H9 (cell line): ENCODE results near the gene MTURN. TPM values are rescaled to one million over a fixed set of nuclear protein-coding genes. Genes with fewer than 3 reads are reported as not detected.

Experiments
- DNase-seq: peaks from one replicate; pipeline ENCODE4 v3.0.0-alpha.2; 2017
- H2AFZ ChIP-seq: one replicate; pipeline ENCODE4 v1.6.1; 2013; ENCODE audit warnings: mild to moderate bottlenecking, low read length, control low read depth, moderate library complexity
- H2AK5ac ChIP-seq: 2 replicates; pipeline ENCODE4 v1.6.1; 2013; ENCODE audit warnings: low read length, control low read depth, mixed read lengths; ENCODE audit not compliant: insufficient read length
- H2BK120ac ChIP-seq: one replicate; pipeline ENCODE4 v1.6.1; 2013; ENCODE audit warnings: low read depth, mild to moderate bottlenecking, low read length, control low read depth, inconsistent platforms; ENCODE audit not compliant: poor library complexity, severe bottlenecking
- H2BK12ac ChIP-seq: 2 replicates; pipeline ENCODE4 v1.6.1; 2013; ENCODE audit warnings: low read length, control low read depth, mixed read lengths, low read depth; ENCODE audit not compliant: insufficient read length
- H2BK15ac ChIP-seq: 2 replicates; pipeline ENCODE4 v1.6.1; 2013; ENCODE audit warnings: low read depth, low read length, control low read depth
- H2BK20ac ChIP-seq: one replicate; pipeline ENCODE4 v1.6.1; 2013; ENCODE audit warnings: low read depth, mild to moderate bottlenecking, low read length, control low read depth, inconsistent platforms; ENCODE audit not compliant: poor library complexity, severe bottlenecking
- H2BK5ac ChIP-seq: 2 replicates; pipeline ENCODE4 v1.6.1; 2013; ENCODE audit warnings: low read length, control low read depth, mixed read lengths; ENCODE audit not compliant: insufficient read length
- H3K14ac ChIP-seq: 2 replicates; pipeline ENCODE4 v1.6.1; 2013; ENCODE audit warnings: low read length, control low read depth; ENCODE audit not compliant: insufficient read depth
- H3K18ac ChIP-seq: 2 replicates; pipeline ENCODE4 v1.6.1; 2013; ENCODE audit warnings: low read depth, mild to moderate bottlenecking, mixed read lengths, low read length, control low read depth; ENCODE audit not compliant: insufficient read length
- H3K23ac ChIP-seq: 2 replicates; pipeline ENCODE4 v1.6.1; 2013; ENCODE audit warnings: low read length, control low read depth, mixed read lengths, low read depth; ENCODE audit not compliant: insufficient read length
- H3K23me2 ChIP-seq: 2 replicates; pipeline ENCODE4 v1.6.1; 2013; ENCODE audit warnings: low read depth, mild to moderate bottlenecking, mixed read lengths, low read length, control low read depth; ENCODE audit not compliant: insufficient read length, poor library complexity, severe bottlenecking
- H3K27ac ChIP-seq: 2 replicates; pipeline ENCODE4 v1.5.1; 2013; ENCODE audit warnings: low read length, control low read depth, mixed read lengths, low read depth; ENCODE audit not compliant: insufficient read length
- H3K27me3 ChIP-seq: 2 replicates; pipeline ENCODE4 v1.6.1; 2013; ENCODE audit warnings: low read length, control low read depth, inconsistent platforms; ENCODE audit not compliant: insufficient read depth
- H3K4ac ChIP-seq: 2 replicates; pipeline ENCODE4 v1.6.1; 2013; ENCODE audit warnings: low read depth, mild to moderate bottlenecking, control low read depth, inconsistent platforms, low read length, moderate library complexity
- H3K4me1 ChIP-seq: 2 replicates; pipeline ENCODE4 v1.6.1; 2013; ENCODE audit warnings: low read length, control low read depth, inconsistent platforms; ENCODE audit not compliant: insufficient read depth
- H3K4me2 ChIP-seq: 2 replicates; pipeline ENCODE4 v1.6.1; 2013; ENCODE audit warnings: low read length, control low read depth, mixed read lengths; ENCODE audit not compliant: insufficient read length, insufficient read depth
- H3K56ac ChIP-seq: 2 replicates; pipeline ENCODE4 v1.6.1; 2013; ENCODE audit warnings: low read depth, mild to moderate bottlenecking, mixed read lengths, low read length, control low read depth; ENCODE audit not compliant: insufficient read length
- H3K79me1 ChIP-seq: 2 replicates; pipeline ENCODE4 v1.6.1; 2013; ENCODE audit warnings: low read depth, mild to moderate bottlenecking, moderate library complexity, low read length, control low read depth, inconsistent platforms; ENCODE audit not compliant: insufficient read depth, poor library complexity, severe bottlenecking
- H3K79me2 ChIP-seq: 2 replicates; pipeline ENCODE4 v1.6.1; 2013; ENCODE audit warnings: low read length, control low read depth, inconsistent platforms; ENCODE audit not compliant: insufficient read depth
- H3K9ac ChIP-seq: 2 replicates; pipeline ENCODE4 v1.6.1; 2013; ENCODE audit warnings: low read length, control low read depth, mixed read lengths; ENCODE audit not compliant: insufficient read length; ENCODE audit errors: extremely low read depth
- H3K9me3 ChIP-seq: one replicate; pipeline ENCODE4 v1.6.1; 2013; ENCODE audit warnings: low read depth, low read length, inconsistent platforms; ENCODE audit not compliant: control insufficient read depth
- H3T11ph ChIP-seq: one replicate; pipeline ENCODE4 v1.6.1; 2013; ENCODE audit warnings: mild to moderate bottlenecking, low read length, control low read depth, inconsistent platforms
- H4K20me1 ChIP-seq: one replicate; pipeline ENCODE4 v1.6.1; 2013; ENCODE audit not compliant: control insufficient read depth, insufficient read length, insufficient read depth
- H4K5ac ChIP-seq: 2 replicates; pipeline ENCODE4 v1.6.1; 2013; ENCODE audit warnings: low read depth, mild to moderate bottlenecking, mixed read lengths, low read length, control low read depth; ENCODE audit not compliant: insufficient read length
- H4K8ac ChIP-seq: replicated peaks from 2 replicates; pipeline ENCODE4 v1.6.1; 2013; ENCODE audit warnings: low read length, control low read depth, mixed read lengths, low read depth; ENCODE audit not compliant: insufficient read length
- H4K91ac ChIP-seq: 2 replicates; pipeline ENCODE4 v1.6.1; 2013; ENCODE audit warnings: low read depth, mild to moderate bottlenecking, moderate library complexity, mixed read lengths, low read length, control low read depth; ENCODE audit not compliant: insufficient read length
- H3K27ac Mint-ChIP-seq, 3 experiments: 2 replicates in 2 of 3; 3 replicates in 1 of 3; pipeline ENCODE4 v1.8.0; 2020 to 2021; ENCODE audit warnings: mixed read lengths in 3 of 3, mild to moderate bottlenecking in 1 of 3, moderate library complexity in 1 of 3
- H3K27me3 Mint-ChIP-seq: 2 replicates; pipeline ENCODE4 v1.8.0; 2021; ENCODE audit warnings: low read depth, mild to moderate bottlenecking, moderate library complexity, mixed read lengths
- H3K36me3 Mint-ChIP-seq, 3 experiments: 2 replicates in 2 of 3; 3 replicates in 1 of 3; pipeline ENCODE4 v1.8.0; 2020 to 2021; ENCODE audit warnings: low read depth in 3 of 3, mixed read lengths in 3 of 3; ENCODE audit not compliant: insufficient read depth in 1 of 3
- H3K4me1 Mint-ChIP-seq, 2 experiments: 2 replicates each; pipeline ENCODE4 v1.8.0; 2020; ENCODE audit warnings: mixed read lengths in 2 of 2
- H3K4me3 Mint-ChIP-seq, 2 experiments: 2 replicates in 1 of 2; 3 replicates in 1 of 2; pipeline ENCODE4 v1.8.0; 2020 to 2021; ENCODE audit warnings: mild to moderate bottlenecking in 2 of 2, mixed read lengths in 2 of 2, moderate library complexity in 1 of 2
- H3K9me3 Mint-ChIP-seq, 2 experiments: 2 replicates in 1 of 2; 3 replicates in 1 of 2; pipeline ENCODE4 v1.8.0; 2020; ENCODE audit warnings: mild to moderate bottlenecking in 2 of 2, mixed read lengths in 2 of 2, moderate library complexity in 1 of 2
- WGBS: extraction: QIAGEN DNeasy Blood & Tissue Kit; methylation state at CpG from one replicate; pipeline ENCODE4 v1.1.7; 2013; ENCODE audit warnings: missing lambda C conversion rate, low lambda C conversion rate, mixed read lengths; ENCODE audit not compliant: insufficient read length; ENCODE audit errors: extremely low coverage; 5-methylcytosine and 5-hydroxymethylcytosine counted together
- total RNA-seq: library from RNA; stranded (reverse); gene quantifications from 2 replicates; pipeline ENCODE4 v1.2.1, GENCODE V29; 2021
- TF ChIP-seq, protein P1 (sequence below): fragments of 200-600 bp; sonication (generic); conservative IDR thresholded peaks from 3 replicates; pipeline ENCODE4 v1.8.0; 2021; ENCODE audit warnings: antibody characterized with exemption, mild to moderate bottlenecking

The MTURN gene
- total RNA-seq, 1 experiment from 2014 or later, result 3.4 TPM

DNA sequence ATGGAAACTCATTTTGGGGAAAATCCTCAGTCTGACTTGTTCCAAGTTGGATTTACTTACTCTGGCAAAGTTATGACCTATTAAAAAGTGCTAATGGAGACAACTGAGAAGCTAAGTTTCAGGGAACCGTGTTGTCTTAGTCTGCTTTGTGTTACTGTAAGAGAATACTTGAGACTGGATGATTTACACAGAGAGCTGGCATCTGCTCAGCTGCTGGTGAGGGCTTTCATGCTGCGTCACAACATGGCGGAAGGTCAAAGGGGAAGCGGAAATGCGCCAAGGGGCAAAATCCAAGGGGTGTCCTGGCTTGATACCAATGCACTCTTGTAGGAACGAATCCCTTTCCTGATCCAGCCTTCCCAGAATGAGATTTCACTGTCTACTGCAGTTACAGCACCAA is 46.4 kb downstream of the MTURN start:
- no peaks in the 10 kb centered on the region for H3K27me3 ChIP-seq
- H3T11ph ChIP-seq, result no peak overlapping the region
- WGBS, result no CpG with 5 or more reads among the region's 6 CpGs
- no peaks in the 10 kb centered on the region for H3K79me2 ChIP-seq
- no peak overlapping the region for H3K9ac ChIP-seq
- no peak overlapping the region for H3K18ac ChIP-seq
- DNase-seq, result no peak
- H3K23ac ChIP-seq, result no peak overlapping the region
- no peak overlapping the region for H3K4me2 ChIP-seq
- no peak overlapping the region for H2BK15ac ChIP-seq
- H3K4ac ChIP-seq, result no peak overlapping the region
- no peak overlapping the region for H3K27ac ChIP-seq
- no peak overlapping the region for H2AFZ ChIP-seq
- TF ChIP-seq, protein P1, sequence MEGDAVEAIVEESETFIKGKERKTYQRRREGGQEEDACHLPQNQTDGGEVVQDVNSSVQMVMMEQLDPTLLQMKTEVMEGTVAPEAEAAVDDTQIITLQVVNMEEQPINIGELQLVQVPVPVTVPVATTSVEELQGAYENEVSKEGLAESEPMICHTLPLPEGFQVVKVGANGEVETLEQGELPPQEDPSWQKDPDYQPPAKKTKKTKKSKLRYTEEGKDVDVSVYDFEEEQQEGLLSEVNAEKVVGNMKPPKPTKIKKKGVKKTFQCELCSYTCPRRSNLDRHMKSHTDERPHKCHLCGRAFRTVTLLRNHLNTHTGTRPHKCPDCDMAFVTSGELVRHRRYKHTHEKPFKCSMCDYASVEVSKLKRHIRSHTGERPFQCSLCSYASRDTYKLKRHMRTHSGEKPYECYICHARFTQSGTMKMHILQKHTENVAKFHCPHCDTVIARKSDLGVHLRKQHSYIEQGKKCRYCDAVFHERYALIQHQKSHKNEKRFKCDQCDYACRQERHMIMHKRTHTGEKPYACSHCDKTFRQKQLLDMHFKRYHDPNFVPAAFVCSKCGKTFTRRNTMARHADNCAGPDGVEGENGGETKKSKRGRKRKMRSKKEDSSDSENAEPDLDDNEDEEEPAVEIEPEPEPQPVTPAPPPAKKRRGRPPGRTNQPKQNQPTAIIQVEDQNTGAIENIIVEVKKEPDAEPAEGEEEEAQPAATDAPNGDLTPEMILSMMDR, result no peak
- H2BK5ac ChIP-seq, result no peak overlapping the region
- Mint-ChIP-seq H3K36me3 (peaks cover 0 to 3% (median 0%) of the 10 kb centered on the region in 3 experiments; a peak in 3 of 7 replicates), H3K27ac (no peak overlapping the region), H3K4me3 (no peak overlapping the region), H3K4me1 (peaks cover 4 to 11% of the 10 kb centered on the region in 2 experiments; a peak in 3 of 4 replicates), H3K27me3 (no peaks in the 10 kb centered on the region), H3K9me3 (peaks cover 1 to 4% of the 10 kb centered on the region in 2 experiments)
- H3K4me1 ChIP-seq, result no peaks in the 10 kb centered on the region
- H4K5ac ChIP-seq, result no peak overlapping the region
- H3K14ac ChIP-seq, result no peak overlapping the region
- no peak overlapping the region for H3K56ac ChIP-seq
- H2BK20ac ChIP-seq, result no peak overlapping the region
- no peak overlapping the region for H2BK12ac ChIP-seq
- H3K23me2 ChIP-seq, result no peaks in the 10 kb centered on the region
- H4K8ac ChIP-seq, result no peak overlapping the region
- no peak overlapping the region for H2BK120ac ChIP-seq
- H3K79me1 ChIP-seq, result no peaks in the 10 kb centered on the region
- H3K9me3 ChIP-seq, result no peaks in the 10 kb centered on the region
- no peaks in the 10 kb centered on the region for H4K20me1 ChIP-seq
- no peak overlapping the region for H2AK5ac ChIP-seq
- no peak overlapping the region for H4K91ac ChIP-seq
